Dermis microvascular lymphatic vessel endothelial cell (primary cell): ENCODE measurements around the gene SMC6. TPM values are rescaled to one million over a fixed set of nuclear protein-coding genes. Genes with fewer than 3 reads are reported as not detected.

Source experiments
- DNase-seq, 2 donors: peaks; one replicate each; pipeline versions ENCODE4 v3.0.0 to v3.0.0-alpha.2; 2010; ENCODE audit warnings: low read depth in 2 of 2
- total RNA-seq: library from RNA; depleted of rRNA; stranded (reverse); fragments of >200 nt; gene quantifications from 2 replicates; pipeline ENCODE4 v1.2.1, GENCODE V29; 2014

Gene SMC6
- total RNA-seq, 1 donor from 2014 or later, result 14.0 TPM

DNA sequence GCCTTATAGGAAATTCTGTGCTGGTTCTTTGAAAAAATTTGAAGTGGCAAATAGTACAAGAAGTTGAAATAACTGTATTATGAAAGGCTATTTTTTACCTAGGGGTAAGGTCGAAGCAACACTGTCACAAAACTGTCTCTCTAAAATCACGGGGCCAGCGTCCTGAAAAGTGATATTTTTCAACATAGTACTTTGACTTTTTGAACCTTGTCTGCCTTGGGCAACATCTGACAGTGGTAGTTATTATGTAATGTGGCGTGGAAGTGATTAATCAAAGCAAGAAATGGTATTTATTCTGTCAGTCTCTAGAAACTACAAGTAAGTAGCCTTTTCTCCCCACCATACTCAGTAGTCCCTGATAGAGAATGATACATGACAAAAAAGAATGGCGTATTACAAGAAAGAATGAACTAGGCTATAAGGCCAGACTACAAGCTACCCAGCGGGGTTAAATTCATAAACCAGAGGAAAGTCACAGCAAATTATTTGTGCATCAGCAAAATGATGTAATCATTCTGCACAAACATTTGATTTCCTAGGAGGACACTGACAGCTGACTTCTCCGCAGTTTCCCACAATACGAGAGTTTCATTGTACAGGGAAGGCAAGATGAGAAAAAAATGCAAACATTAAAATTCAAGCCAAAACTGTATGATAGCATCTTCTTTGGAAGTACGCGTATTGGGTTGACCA, 10.2 kb upstream of the SMC6 start:
- no peak for DNase-seq

DNA sequence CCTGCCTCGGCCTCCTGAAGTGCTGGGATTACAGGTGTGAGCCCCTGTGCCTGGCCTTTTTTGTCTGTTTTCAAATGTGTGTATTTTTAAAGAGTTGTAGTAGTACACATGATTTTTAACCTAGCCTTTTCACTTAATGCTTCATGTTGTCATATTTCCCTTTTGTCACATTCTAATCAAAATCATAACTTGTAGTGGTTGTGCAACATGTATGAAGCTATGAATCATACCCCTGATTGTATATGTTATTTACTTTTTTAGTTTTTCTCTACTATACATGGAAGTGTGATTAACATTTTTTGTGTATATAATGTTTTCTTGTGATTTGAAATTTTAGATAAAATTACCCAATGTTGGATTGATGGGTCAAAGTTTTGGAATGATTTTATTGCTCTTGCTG, 8.8 kb upstream of the SMC6 start:
- DNase-seq, result no peak

- no peak for DNase-seq
These were observed 6.2 kb upstream of the SMC6 start for GRCh38 chr2:17759805-17760204.

- peak in 1 of 2 donors; percentile 33 for DNase-seq
These were observed 4.5 kb upstream of the SMC6 start for GRCh38 chr2:17758118-17758517.

- DNase-seq, result peak; percentile 60 to 81
These were observed 3.7 kb upstream of the SMC6 start for GRCh38 chr2:17757321-17757720.

GRCh38 chr2:17756668-17757067, 3.1 kb upstream of the SMC6 start:
- no peak for DNase-seq

- DNase-seq, result peak in 1 of 2 donors; percentile 31
These were observed 1.3 kb upstream of the SMC6 start for GRCh38 chr2:17754773-17755425.

GRCh38 chr2:17752892-17753802, 463 bp downstream of the SMC6 start:
- DNase-seq, result peak in 1 of 2 donors; percentile 50

DNA sequence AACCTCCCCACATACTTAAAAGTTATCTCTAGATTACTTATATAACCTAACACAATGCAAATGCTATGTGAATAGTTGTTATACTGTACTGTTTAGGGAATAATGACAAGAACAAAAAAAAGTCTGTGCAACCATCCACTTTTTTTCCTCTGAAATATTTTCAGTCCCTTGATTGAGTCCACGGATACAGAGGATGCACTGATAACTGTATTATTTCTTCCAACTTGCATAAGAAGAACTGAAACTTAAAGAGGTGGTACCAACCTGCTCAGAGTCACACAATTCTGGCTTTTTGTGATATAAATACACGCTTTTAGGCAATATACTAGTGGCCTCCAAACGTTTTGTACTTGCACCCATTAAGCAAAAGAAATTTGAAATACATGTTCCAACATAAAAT, 1.4 kb downstream of the SMC6 start:
- DNase-seq, result no peak

DNA sequence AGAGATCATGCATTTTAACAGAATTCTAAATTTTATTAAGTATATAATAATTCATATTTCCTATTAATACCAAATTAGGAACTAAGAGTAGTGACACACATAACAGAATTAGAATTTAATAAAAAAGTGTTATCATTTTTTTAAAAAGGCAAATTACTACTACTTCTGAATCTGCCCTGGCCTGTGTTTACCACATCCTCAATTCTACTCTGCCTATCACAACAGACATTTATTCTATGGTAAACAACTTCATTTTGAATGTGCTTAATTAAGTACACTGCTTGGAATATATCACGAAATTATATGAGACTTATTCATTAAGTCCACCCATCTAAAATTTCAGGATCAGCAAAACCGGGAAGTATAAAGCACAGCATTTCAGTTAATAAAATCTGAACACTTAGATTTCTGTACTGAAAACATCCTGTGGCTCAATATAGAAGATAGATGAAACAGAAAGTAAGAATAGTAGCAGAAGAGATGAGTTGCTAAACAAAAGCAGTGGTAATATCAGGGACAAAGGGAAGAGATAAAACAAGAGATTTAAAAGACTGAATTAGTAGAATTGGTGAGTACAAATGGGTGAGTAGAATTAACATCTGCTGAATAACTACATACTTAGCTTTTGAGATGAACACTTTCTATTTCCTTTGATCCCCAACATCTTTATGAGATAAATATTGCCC, 3.7 kb downstream of the SMC6 start:
- DNase-seq, result no peak

DNA sequence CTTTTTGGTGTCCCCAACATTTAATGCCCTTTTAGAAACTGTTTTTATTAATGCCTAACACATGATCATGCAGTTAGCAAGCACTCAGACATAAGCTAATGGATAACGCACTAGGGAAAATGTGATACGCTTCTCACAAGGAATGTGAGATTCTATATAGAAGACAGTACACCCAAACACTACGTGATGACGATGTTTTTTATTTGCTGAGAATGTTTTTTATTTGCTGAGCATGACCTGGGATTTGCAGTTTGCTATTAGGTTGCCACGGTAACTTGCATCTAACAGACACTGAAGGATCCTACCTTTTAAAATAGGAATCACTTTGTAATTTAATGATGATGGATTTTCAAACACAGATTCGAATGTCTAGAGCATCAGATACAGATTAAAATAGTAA, 4.9 kb downstream of the SMC6 start:
- DNase-seq, result no peak

- DNase-seq, result no peak
These were observed 5.7 kb downstream of the SMC6 start for GRCh38 chr2:17747684-17748452.

- DNase-seq, result no peak
These were observed 13.4 kb downstream of the SMC6 start for GRCh38 chr2:17740203-17740602.

- peak in 1 of 2 donors; percentile 78 for DNase-seq
These were observed 16.6 kb downstream of the SMC6 start for GRCh38 chr2:17736989-17737388.

DNA sequence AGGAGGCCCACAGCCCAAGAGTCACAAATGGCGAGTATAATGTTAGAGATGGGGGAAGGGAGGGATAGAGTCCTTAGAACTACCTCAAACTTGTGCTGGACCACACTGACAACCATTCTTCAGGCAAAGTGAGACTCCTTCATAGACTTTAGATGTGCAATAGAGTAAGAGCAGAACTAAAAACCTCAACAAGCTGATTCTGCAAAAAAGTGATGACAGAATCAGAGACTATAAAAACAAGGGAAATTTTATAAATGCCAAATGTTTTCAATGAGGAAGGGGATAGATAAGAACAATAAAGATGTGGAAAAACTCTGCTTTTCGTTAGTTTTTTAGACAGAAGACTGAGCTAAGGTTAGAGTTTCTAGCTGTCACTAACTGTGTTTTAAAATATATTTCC, 17.7 kb downstream of the SMC6 start:
- DNase-seq, result no peak

DNA sequence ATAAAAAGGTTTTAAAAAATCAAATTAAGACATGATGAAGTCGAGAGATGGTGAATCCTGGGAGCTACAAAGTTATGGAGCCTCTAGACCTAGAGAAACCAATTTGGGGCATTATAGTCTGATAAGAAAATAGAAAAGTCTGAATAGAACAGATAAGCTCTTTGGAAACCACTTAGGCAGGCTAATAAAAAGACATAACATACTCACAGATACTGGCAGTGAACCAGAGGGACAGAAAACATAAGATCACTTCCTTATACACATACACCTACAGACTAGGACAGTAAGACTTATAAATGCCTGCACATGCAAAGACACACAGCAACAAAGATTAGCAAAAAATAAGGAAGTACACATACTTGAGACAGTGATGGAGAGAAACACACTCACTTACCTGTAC, 20.0 kb downstream of the SMC6 start:
- DNase-seq, result no peak

- no peak for DNase-seq
These were observed 23.7 kb downstream of the SMC6 start for GRCh38 chr2:17729880-17730279.

- no peak for DNase-seq
These were observed 25.4 kb downstream of the SMC6 start for GRCh38 chr2:17728210-17728609.

GRCh38 chr2:17719562-17720371, 33.8 kb downstream of the SMC6 start:
- DNase-seq, result peak; percentile 9 to 39

- no peak for DNase-seq
These were observed 34.9 kb downstream of the SMC6 start for GRCh38 chr2:17718689-17719088.
